ENCODE results near the gene PDP2.

DNA sequence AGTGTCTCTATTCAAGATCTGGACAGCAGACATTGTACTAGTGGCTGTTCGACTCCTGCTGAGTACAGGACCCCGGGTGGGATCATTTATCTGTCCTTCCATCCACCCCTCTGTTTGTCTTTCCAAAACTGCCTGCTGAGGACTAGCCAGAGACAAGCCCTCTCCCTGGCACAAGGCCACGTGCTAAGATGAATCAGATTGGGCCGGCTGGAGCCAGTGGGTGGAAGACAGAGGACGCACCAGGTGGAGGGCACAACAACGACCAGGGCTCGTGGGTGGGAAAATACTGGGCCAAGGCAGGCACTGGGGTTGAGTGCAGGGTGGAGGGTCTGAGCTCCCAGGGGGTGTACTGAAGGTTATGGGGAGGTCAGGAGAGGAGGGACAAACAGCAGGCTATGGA, 37.5 kb upstream of the PDP2 start:
- TF ChIP-seq, protein P1, sequence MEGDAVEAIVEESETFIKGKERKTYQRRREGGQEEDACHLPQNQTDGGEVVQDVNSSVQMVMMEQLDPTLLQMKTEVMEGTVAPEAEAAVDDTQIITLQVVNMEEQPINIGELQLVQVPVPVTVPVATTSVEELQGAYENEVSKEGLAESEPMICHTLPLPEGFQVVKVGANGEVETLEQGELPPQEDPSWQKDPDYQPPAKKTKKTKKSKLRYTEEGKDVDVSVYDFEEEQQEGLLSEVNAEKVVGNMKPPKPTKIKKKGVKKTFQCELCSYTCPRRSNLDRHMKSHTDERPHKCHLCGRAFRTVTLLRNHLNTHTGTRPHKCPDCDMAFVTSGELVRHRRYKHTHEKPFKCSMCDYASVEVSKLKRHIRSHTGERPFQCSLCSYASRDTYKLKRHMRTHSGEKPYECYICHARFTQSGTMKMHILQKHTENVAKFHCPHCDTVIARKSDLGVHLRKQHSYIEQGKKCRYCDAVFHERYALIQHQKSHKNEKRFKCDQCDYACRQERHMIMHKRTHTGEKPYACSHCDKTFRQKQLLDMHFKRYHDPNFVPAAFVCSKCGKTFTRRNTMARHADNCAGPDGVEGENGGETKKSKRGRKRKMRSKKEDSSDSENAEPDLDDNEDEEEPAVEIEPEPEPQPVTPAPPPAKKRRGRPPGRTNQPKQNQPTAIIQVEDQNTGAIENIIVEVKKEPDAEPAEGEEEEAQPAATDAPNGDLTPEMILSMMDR (IDR thresholded peaks at IDR 0.05 in 4 of 5, conservative IDR thresholded peaks at IDR 0.05 in 1 of 5): no peak
- TF ChIP-seq POLR2A (IDR thresholded peaks at IDR 0.05): no peak
